Neural progenitor cell (in vitro differentiated cells): ENCODE data around the gene FARP1.

Experiments used
- CTCF ChIP-seq: fragments of 200-600 bp; sonication (generic); IDR thresholded peaks from 2 replicates; pipeline ENCODE4 v1.5.1; 2017; ENCODE audit warnings: antibody characterized with exemption, mild to moderate bottlenecking
- EZH2 ChIP-seq: fragments of 200-600 bp; sonication (generic); IDR thresholded peaks from 2 replicates; pipeline ENCODE4 v1.6.1; 2017; ENCODE audit warnings: antibody characterized with exemption, mild to moderate bottlenecking, moderate library complexity

- TF ChIP-seq CTCF: no peak
- no peak for TF ChIP-seq EZH2
Measured at GRCh38 chr13:98220271-98220791, 77.4 kb downstream of the FARP1 start.
